ENCODE measurements around the gene MPST. TPM values are rescaled to one million over a fixed set of nuclear protein-coding genes. Genes with fewer than 3 reads are reported as not detected.

Gene MPST
- total RNA-seq, 5 donors from 2014 or later (not counting 1 experiment from before 2014, with no cell fraction given), result 2.4 to 10.7 (median 7.1) TPM

- ATAC-seq (replicated peaks in 1 of 4), result no peak
- Mint-ChIP-seq H3K27ac (no peak overlapping the region), H3K36me3 (no peaks in the 10 kb centered on the region), H3K4me3 (no peak overlapping the region), H3K9me3 (no peaks in the 10 kb centered on the region), H3K4me1 (no peaks in the 10 kb centered on the region), H3K27me3 (peaks cover 3 to 14% of the 10 kb centered on the region in 2 donors)
- Histone ChIP-seq H3K9me3 (no peaks in the 10 kb centered on the region), H3K36me3 (ENCODE audit: control insufficient read depth in 2 of 2, extremely low read depth in 1 of 2, insufficient read depth in 1 of 2, low read length in 1 of 2) (no peaks in the 10 kb centered on the region), H3K27me3 (replicated peaks in 1 of 2; ENCODE audit: control insufficient read depth in 2 of 2, extremely low read depth in 1 of 2, insufficient read depth in 2 of 2, low read length in 1 of 2) (peaks cover 0 to 12% of the 10 kb centered on the region in 2 experiments), H3K27ac (ENCODE audit: low read length) (no peak overlapping the region), H3K4me3 (ENCODE audit: control insufficient read depth in 1 of 2, extremely low read depth in 1 of 2, low read length in 1 of 2) (no peak overlapping the region), H3K4me1 (ENCODE audit: control insufficient read depth in 1 of 2, extremely low read depth in 1 of 2, insufficient read depth in 2 of 2, low read length in 2 of 2) (no peaks in the 10 kb centered on the region)
- CTCF ChIA-PET, result no interaction called here
- WGBS (ENCODE audit: insufficient coverage), result 76% methylated on average over 2 of the region's 2 CpGs
- POLR2A ChIA-PET, result no interaction called here
- DNase-seq, result no peak
These were observed 10.1 kb upstream of the MPST start for GRCh38 chr22:37009490-37009889.

DNA sequence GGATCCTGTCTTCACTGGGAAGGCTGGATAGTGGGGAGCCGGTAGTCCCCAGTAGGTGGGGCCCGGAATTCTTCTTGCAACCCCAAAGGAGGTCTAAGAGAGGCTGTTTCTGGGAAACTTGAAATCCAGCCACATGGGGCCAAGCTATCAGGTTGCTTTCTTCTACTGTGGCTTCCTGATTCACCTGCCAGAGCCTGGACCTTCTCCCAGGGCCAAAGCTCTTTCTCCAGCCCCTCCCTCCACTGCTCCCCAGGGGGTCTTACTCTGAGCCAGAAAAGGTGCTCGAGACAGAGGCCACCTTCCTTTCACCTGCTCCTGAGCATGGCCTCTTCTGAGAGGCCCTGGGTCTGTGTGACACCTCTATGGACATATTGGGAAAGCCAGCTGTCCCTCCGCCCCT, 9.4 kb upstream of the MPST start:
- peaks cover 0 to under 1% (median 0%) of the 10 kb centered on the region in 3 donors for H3K4me1 Mint-ChIP-seq
- H3K4me1 ChIP-seq (ENCODE audit: control insufficient read depth in 1 of 2, extremely low read depth in 1 of 2, insufficient read depth in 2 of 2, low read length in 2 of 2), result no peaks in the 10 kb centered on the region
- H3K36me3 ChIP-seq (ENCODE audit: control insufficient read depth in 2 of 2, extremely low read depth in 1 of 2, insufficient read depth in 1 of 2, low read length in 1 of 2), result no peaks in the 10 kb centered on the region
- no peak overlapping the region for H3K4me3 Mint-ChIP-seq
- DNase-seq (no peak), ATAC-seq (replicated peaks in 1 of 4) (no peak)
- POLR2A ChIA-PET, result no interaction called here
- CTCF ChIA-PET, result no interaction called here
- H3K27ac ChIP-seq (ENCODE audit: low read length), result no peak overlapping the region
- no peaks in the 10 kb centered on the region for H3K36me3 Mint-ChIP-seq
- WGBS (ENCODE audit: insufficient coverage), result 79% methylated on average over 3 of the region's 4 CpGs
- no peaks in the 10 kb centered on the region for H3K9me3 ChIP-seq
- peaks cover 3 to 14% of the 10 kb centered on the region in 2 donors for H3K27me3 Mint-ChIP-seq
- peaks cover 0 to 13% of the 10 kb centered on the region in 2 experiments for H3K27me3 ChIP-seq (replicated peaks in 1 of 2; ENCODE audit: control insufficient read depth in 2 of 2, extremely low read depth in 1 of 2, insufficient read depth in 2 of 2, low read length in 1 of 2)
- H3K4me3 ChIP-seq (ENCODE audit: control insufficient read depth in 1 of 2, extremely low read depth in 1 of 2, low read length in 1 of 2), result no peak overlapping the region
- H3K9me3 Mint-ChIP-seq, result no peaks in the 10 kb centered on the region
- H3K27ac Mint-ChIP-seq, result no peak overlapping the region

DNA sequence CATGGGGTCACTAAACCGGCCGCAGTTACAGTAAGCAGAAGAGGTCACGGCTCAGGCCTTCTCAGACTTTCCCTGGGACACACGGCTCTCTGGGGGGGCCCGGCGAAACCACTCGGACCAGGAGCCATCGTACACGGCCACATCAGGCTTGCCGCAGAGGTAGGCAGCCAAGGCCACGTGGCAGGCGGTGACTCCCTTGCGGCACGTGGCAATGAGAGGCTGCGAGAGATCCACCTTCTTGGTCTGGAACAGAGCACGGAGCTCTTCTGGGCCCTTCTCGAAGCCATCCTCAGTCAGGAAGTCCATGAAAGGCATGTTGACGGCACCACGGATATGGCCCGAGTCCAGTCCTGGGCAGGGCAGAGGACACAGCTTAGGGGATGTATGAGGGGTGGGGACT, 8.6 kb upstream of the MPST start:
- Mint-ChIP-seq H3K36me3 (no peaks in the 10 kb centered on the region), H3K27me3 (peaks cover 3 to 14% of the 10 kb centered on the region in 2 donors), H3K9me3 (no peaks in the 10 kb centered on the region), H3K4me1 (peaks cover 0 to 4% (median 0%) of the 10 kb centered on the region in 3 donors), H3K4me3 (no peak overlapping the region), H3K27ac (no peak overlapping the region)
- H3K4me3 ChIP-seq (ENCODE audit: control insufficient read depth in 1 of 2, extremely low read depth in 1 of 2, low read length in 1 of 2), result no peak overlapping the region
- ChIA-PET POLR2A (no interaction called here), CTCF (no interaction called here)
- H3K9me3 ChIP-seq, result no peaks in the 10 kb centered on the region
- no peaks in the 10 kb centered on the region for H3K36me3 ChIP-seq (ENCODE audit: control insufficient read depth in 2 of 2, extremely low read depth in 1 of 2, insufficient read depth in 1 of 2, low read length in 1 of 2)
- no peaks in the 10 kb centered on the region for H3K4me1 ChIP-seq (ENCODE audit: control insufficient read depth in 1 of 2, extremely low read depth in 1 of 2, insufficient read depth in 2 of 2, low read length in 2 of 2)
- ATAC-seq (replicated peaks in 1 of 4), result no peak
- H3K27me3 ChIP-seq (replicated peaks in 1 of 2; ENCODE audit: control insufficient read depth in 2 of 2, extremely low read depth in 1 of 2, insufficient read depth in 2 of 2, low read length in 1 of 2), result peaks cover 0 to 13% of the 10 kb centered on the region in 2 experiments
- DNase-seq, result no peak
- no peak overlapping the region for H3K27ac ChIP-seq (ENCODE audit: low read length)
- WGBS (ENCODE audit: insufficient coverage), result 89% methylated on average over 17 of the region's 20 CpGs

GRCh38 chr22:37011472-37011871, 8.1 kb upstream of the MPST start:
- H3K36me3 ChIP-seq (ENCODE audit: control insufficient read depth in 2 of 2, extremely low read depth in 1 of 2, insufficient read depth in 1 of 2, low read length in 1 of 2), result no peaks in the 10 kb centered on the region
- H3K27ac ChIP-seq (ENCODE audit: low read length), result no peak overlapping the region
- Mint-ChIP-seq H3K27ac (no peak overlapping the region), H3K36me3 (no peaks in the 10 kb centered on the region), H3K9me3 (no peaks in the 10 kb centered on the region), H3K27me3 (peaks cover 2 to 10% of the 10 kb centered on the region in 2 donors), H3K4me1 (peaks cover 0 to 4% (median 0%) of the 10 kb centered on the region in 3 donors), H3K4me3 (no peak overlapping the region)
- peaks cover 0 to 13% of the 10 kb centered on the region in 2 experiments for H3K27me3 ChIP-seq (replicated peaks in 1 of 2; ENCODE audit: control insufficient read depth in 2 of 2, extremely low read depth in 1 of 2, insufficient read depth in 2 of 2, low read length in 1 of 2)
- ATAC-seq (replicated peaks in 1 of 4) (no peak), DNase-seq (no peak)
- no peaks in the 10 kb centered on the region for H3K4me1 ChIP-seq (ENCODE audit: control insufficient read depth in 1 of 2, extremely low read depth in 1 of 2, insufficient read depth in 2 of 2, low read length in 2 of 2)
- H3K9me3 ChIP-seq, result no peaks in the 10 kb centered on the region
- ChIA-PET CTCF (no interaction called here), POLR2A (interaction anchor here in 1 of 2 donors (0.7 kb wide), 1 partner anchor 125 kb away, joined by 3 read pairs; no protein-coding TSS in a partner anchor)
- H3K4me3 ChIP-seq (ENCODE audit: control insufficient read depth in 1 of 2, extremely low read depth in 1 of 2, low read length in 1 of 2), result no peak overlapping the region
- 73% methylated on average over 2 of the region's 3 CpGs for WGBS (ENCODE audit: insufficient coverage)

- Mint-ChIP-seq H3K4me1 (peaks cover 0 to 4% (median 0%) of the 10 kb centered on the region in 3 donors), H3K36me3 (no peaks in the 10 kb centered on the region), H3K27me3 (peaks cover 1 to 6% of the 10 kb centered on the region in 2 donors), H3K27ac (no peak overlapping the region), H3K4me3 (no peak overlapping the region), H3K9me3 (no peaks in the 10 kb centered on the region)
- ATAC-seq (replicated peaks in 1 of 4) (no peak), DNase-seq (no peak)
- Histone ChIP-seq H3K4me1 (ENCODE audit: control insufficient read depth in 1 of 2, extremely low read depth in 1 of 2, insufficient read depth in 2 of 2, low read length in 2 of 2) (no peaks in the 10 kb centered on the region), H3K27ac (ENCODE audit: low read length) (no peak overlapping the region), H3K36me3 (ENCODE audit: control insufficient read depth in 2 of 2, extremely low read depth in 1 of 2, insufficient read depth in 1 of 2, low read length in 1 of 2) (no peaks in the 10 kb centered on the region), H3K4me3 (ENCODE audit: control insufficient read depth in 1 of 2, extremely low read depth in 1 of 2, low read length in 1 of 2) (no peak overlapping the region), H3K27me3 (replicated peaks in 1 of 2; ENCODE audit: control insufficient read depth in 2 of 2, extremely low read depth in 1 of 2, insufficient read depth in 2 of 2, low read length in 1 of 2) (peaks cover 0 to 13% of the 10 kb centered on the region in 2 experiments), H3K9me3 (no peaks in the 10 kb centered on the region)
- 72% methylated on average over 5 of the region's 9 CpGs for WGBS (ENCODE audit: insufficient coverage)
- CTCF ChIA-PET, result no interaction called here
- POLR2A ChIA-PET, result no interaction called here
These were observed 7.2 kb upstream of the MPST start for GRCh38 chr22:37012262-37012904.

- WGBS (ENCODE audit: insufficient coverage), result 56% methylated on average over 4 of the region's 10 CpGs
- POLR2A ChIA-PET, result no interaction called here
- no peaks in the 10 kb centered on the region for H3K9me3 Mint-ChIP-seq
- H3K27me3 Mint-ChIP-seq, result peaks cover 1 to 6% of the 10 kb centered on the region in 2 donors
- CTCF ChIA-PET, result no interaction called here
- ATAC-seq (replicated peaks in 1 of 4) (no peak), DNase-seq (no peak)
- H3K27ac ChIP-seq (ENCODE audit: low read length), result no peak overlapping the region
- H3K36me3 ChIP-seq (ENCODE audit: control insufficient read depth in 2 of 2, extremely low read depth in 1 of 2, insufficient read depth in 1 of 2, low read length in 1 of 2), result no peaks in the 10 kb centered on the region
- no peaks in the 10 kb centered on the region for H3K36me3 Mint-ChIP-seq
- H3K9me3 ChIP-seq, result no peaks in the 10 kb centered on the region
- no peaks in the 10 kb centered on the region for H3K4me1 ChIP-seq (ENCODE audit: control insufficient read depth in 1 of 2, extremely low read depth in 1 of 2, insufficient read depth in 2 of 2, low read length in 2 of 2)
- no peak overlapping the region for H3K27ac Mint-ChIP-seq
- no peak overlapping the region for H3K4me3 ChIP-seq (ENCODE audit: control insufficient read depth in 1 of 2, extremely low read depth in 1 of 2, low read length in 1 of 2)
- no peak overlapping the region for H3K4me3 Mint-ChIP-seq
- peaks cover 0 to 13% of the 10 kb centered on the region in 2 experiments for H3K27me3 ChIP-seq (replicated peaks in 1 of 2; ENCODE audit: control insufficient read depth in 2 of 2, extremely low read depth in 1 of 2, insufficient read depth in 2 of 2, low read length in 1 of 2)
- H3K4me1 Mint-ChIP-seq, result peaks cover 0 to 4% (median 0%) of the 10 kb centered on the region in 3 donors
These were observed 6.6 kb upstream of the MPST start for GRCh38 chr22:37012956-37013355.

Data from T-cell (primary cell).